Psoas muscle (tissue), 8 donors: ENCODE measurements around the gene CLIP2. TPM values are rescaled to one million over a fixed set of nuclear protein-coding genes. Genes with fewer than 3 reads are reported as not detected.

Experiments
- ATAC-seq, 4 donors: fragments of 200-7000 bp; cut with Tn5 transposase; one replicate each; pipeline ENCODE4 v1.9.1; 2020; ENCODE audit warnings: moderate library complexity in 3 of 4, mild to moderate bottlenecking in 2 of 4
- DNase-seq, 2 donors: peaks; one replicate each; pipeline ENCODE4 v3.0.0-alpha.2; 2020
- H3K27ac ChIP-seq: fragments of 200-600 bp; one replicate; pipeline ENCODE4 v1.8.0; 2022
- H3K27me3 ChIP-seq, 3 donors: fragments of 200-600 bp in 1 of 3; one replicate each; pipeline versions ENCODE4 v1.6.1 to v1.8.0; 2013 to 2022; ENCODE audit warnings: low read length in 2 of 3, mild to moderate bottlenecking in 2 of 3, moderate library complexity in 1 of 3; ENCODE audit not compliant: insufficient read depth in 3 of 3
- H3K36me3 ChIP-seq, 2 donors: fragments of 200-600 bp in 1 of 2; one replicate each; pipeline versions ENCODE4 v1.6.1 to v1.8.0; 2013 to 2022; ENCODE audit warnings: low read depth in 1 of 2, mild to moderate bottlenecking in 1 of 2, moderate library complexity in 1 of 2; ENCODE audit not compliant: insufficient read depth in 1 of 2
- H3K4me1 ChIP-seq: fragments of 200-600 bp; one replicate; pipeline ENCODE4 v1.8.0; 2022
- H3K4me3 ChIP-seq: fragments of 200-600 bp; one replicate; pipeline ENCODE4 v1.8.0; 2022; ENCODE audit warnings: mild to moderate bottlenecking
- H3K9me3 ChIP-seq: fragments of 200-600 bp; one replicate; pipeline ENCODE4 v1.8.0; 2022
- CTCF ChIP-seq: fragments of 200-600 bp; IDR thresholded peaks from one replicate; pipeline ENCODE4 v1.8.0; 2022; ENCODE audit warnings: antibody characterized with exemption
- WGBS, 3 donors: extraction: QIAGEN DNeasy Blood & Tissue Kit; methylation state at CpG; one replicate each; pipeline versions ENCODE4 v1.1.6 to v1.1.7; 2013; 5-methylcytosine and 5-hydroxymethylcytosine counted together
- intact Hi-C, 2 donors: fragments of 100-400 bp; cut with DNase I; formaldehyde crosslinking; loops; one replicate each; pipeline versions ENCODE4 v1.11.0 to v1.14.2; 2022
- polyA plus RNA-seq, 3 donors: library from polyadenylated mRNA; stranded (reverse); fragments of 200-250 nt; gene quantifications; one replicate each; pipeline ENCODE4 v1.2.3, GENCODE V29; 2013
- total RNA-seq, 4 donors: library from RNA; stranded (reverse); fragmentation: NEBNext Ultra II Directional in 2 of 4; extraction: Animal tissue kit (Norgen Biotek cat#: 25700) in 2 of 4; gene quantifications; one replicate each; pipeline versions ENCODE4 v1.2.1 to v1.2.4, GENCODE V29; 2021 to 2023
- donor health status: healthy with polysubstance abuse.
- donor health status: DM: no; HTN: no; CAD: no; lungs with moderate emphysema.
- donor health status: Bipolar disorder and iron deficiency.
- donor health status: healthy.
- donor health status: DM: yes; HTN: yes; CAD: no.
- donor health status: DM: no; HTN: no; CAD: no.
- donor health status: DM: no; HTN: no; CAD: no.
- donor health status: DM: yes; HTN: yes; CAD: no.

CLIP2 gene
- total and polyA plus RNA-seq, 7 donors, result 1.5 to 4.3 (median 2.2) TPM

DNA sequence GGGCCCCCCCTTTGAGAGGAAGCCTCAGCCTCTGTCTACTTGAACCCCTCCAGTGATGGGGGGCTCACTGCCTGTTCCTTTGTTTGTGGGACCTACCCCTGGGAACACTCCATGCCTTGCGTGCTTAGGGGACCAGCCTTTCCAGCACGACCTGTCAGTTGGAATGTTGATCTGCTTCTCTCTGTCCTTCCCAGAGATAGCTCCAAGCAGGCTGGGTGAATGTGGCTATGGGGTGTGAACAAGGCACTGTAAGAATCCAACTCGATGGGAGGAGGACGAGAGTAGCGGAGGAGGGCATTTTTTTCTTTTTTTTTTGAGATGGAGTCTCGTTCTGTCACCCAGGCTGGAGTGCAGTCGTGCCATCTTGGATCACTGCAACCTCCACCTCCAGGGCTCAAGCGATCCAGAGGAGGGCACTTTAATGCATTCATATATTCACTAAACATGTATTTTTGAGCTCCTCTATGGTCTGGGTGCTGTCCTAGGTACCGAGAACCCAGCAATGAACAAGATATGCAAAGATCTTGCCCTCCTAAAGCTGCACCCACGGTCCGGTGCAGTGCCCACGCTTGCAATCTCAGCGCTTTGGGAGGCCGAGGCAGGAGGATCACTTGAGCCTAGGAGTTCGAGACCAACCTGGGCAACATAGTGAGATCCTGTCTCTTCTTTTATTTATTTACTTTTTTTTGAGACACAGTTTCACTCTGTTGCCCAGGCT lies 8.5 kb downstream of the CLIP2 start:
- no peaks in the 10 kb centered on the region for H3K36me3 ChIP-seq
- no peaks in the 10 kb centered on the region for H3K9me3 ChIP-seq
- no peak for TF ChIP-seq CTCF
- intact Hi-C loops, result no loop called here
- no peaks in the 10 kb centered on the region for H3K27me3 ChIP-seq
- no peak overlapping the region for H3K4me3 ChIP-seq
- ATAC-seq (no peak), DNase-seq (no peak)
- H3K27ac ChIP-seq, result no peak overlapping the region
- WGBS, 3 donors, result 86 to 89% (median 86%) methylated on average over 15 of the region's 15 CpGs
- no peaks in the 10 kb centered on the region for H3K4me1 ChIP-seq

DNA sequence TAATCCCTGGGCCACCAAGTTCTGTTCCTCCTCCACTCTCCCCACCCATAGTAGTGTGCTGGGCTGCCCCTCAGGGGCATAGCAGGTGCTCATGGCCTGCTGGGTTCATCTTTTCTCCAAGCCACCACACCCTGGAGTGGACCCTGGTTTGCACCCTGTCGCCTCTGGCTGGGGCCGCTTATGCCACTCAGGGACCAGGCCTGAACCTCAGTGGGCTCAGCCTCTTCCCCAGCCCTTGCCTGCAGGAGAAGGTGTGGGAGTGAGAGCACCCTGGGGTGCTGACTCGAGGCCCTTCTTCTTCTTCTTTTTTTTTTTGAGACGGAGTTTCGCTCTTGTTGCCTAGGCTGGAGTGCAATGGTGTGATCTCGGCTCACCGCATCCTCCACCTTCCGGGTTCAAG lies 10.2 kb downstream of the CLIP2 start:
- Histone ChIP-seq H3K4me1 (no peaks in the 10 kb centered on the region), H3K36me3 (no peaks in the 10 kb centered on the region), H3K9me3 (no peaks in the 10 kb centered on the region), H3K27me3 (no peaks in the 10 kb centered on the region), H3K4me3 (no peak overlapping the region), H3K27ac (no peak overlapping the region)
- TF ChIP-seq CTCF, result no peak
- DNase-seq (no peak), ATAC-seq (no peak)
- 92 to 98% (median 92%) methylated on average over 8 of the region's 8 CpGs for WGBS, 3 donors
- intact Hi-C loops, result no loop called here

- Histone ChIP-seq H3K4me1 (no peaks in the 10 kb centered on the region), H3K27me3 (peaks cover 0 to 2% (median 0%) of the 10 kb centered on the region in 3 donors), H3K4me3 (no peak overlapping the region), H3K27ac (no peak overlapping the region), H3K9me3 (no peaks in the 10 kb centered on the region), H3K36me3 (no peaks in the 10 kb centered on the region)
- WGBS, 3 donors, result 79 to 85% (median 84%) methylated on average over 4 of the region's 4 CpGs
- TF ChIP-seq CTCF, result no peak
- ATAC-seq, result no peak
- intact Hi-C loops, result loop anchor here in 1 of 2 donors (10.0 kb wide), 1 partner anchor 74 kb away; no protein-coding TSS in a partner anchor
- no peak for DNase-seq
Observed at GRCh38 chr7:74300926-74301325, 11.7 kb downstream of the CLIP2 start.

- WGBS, 3 donors, result 30 to 45% (median 31%) methylated on average over 10 of the region's 10 CpGs
- ATAC-seq (no peak), DNase-seq (no peak)
- Histone ChIP-seq H3K27me3 (peaks cover 0 to 9% (median 6%) of the 10 kb centered on the region in 3 donors), H3K9me3 (no peaks in the 10 kb centered on the region), H3K36me3 (no peaks in the 10 kb centered on the region), H3K27ac (no peak overlapping the region), H3K4me3 (no peak overlapping the region), H3K4me1 (peaks cover 13% of the 10 kb centered on the region)
- intact Hi-C loops, result loop anchor here in 1 of 2 donors (10.0 kb wide), 1 partner anchor 72 kb away; no protein-coding TSS in a partner anchor
- no peak for TF ChIP-seq CTCF
Observed at GRCh38 chr7:74302745-74303221, 13.6 kb downstream of the CLIP2 start.
